HK-2 (cell line): ENCODE data around the gene CACNA1C.

ENCODE experiments used
- DNase-seq: peaks from one replicate; pipeline ENCODE4 v3.0.0-alpha.2; 2018; ENCODE audit not compliant: unreplicated experiment

CACNA1C gene

DNA sequence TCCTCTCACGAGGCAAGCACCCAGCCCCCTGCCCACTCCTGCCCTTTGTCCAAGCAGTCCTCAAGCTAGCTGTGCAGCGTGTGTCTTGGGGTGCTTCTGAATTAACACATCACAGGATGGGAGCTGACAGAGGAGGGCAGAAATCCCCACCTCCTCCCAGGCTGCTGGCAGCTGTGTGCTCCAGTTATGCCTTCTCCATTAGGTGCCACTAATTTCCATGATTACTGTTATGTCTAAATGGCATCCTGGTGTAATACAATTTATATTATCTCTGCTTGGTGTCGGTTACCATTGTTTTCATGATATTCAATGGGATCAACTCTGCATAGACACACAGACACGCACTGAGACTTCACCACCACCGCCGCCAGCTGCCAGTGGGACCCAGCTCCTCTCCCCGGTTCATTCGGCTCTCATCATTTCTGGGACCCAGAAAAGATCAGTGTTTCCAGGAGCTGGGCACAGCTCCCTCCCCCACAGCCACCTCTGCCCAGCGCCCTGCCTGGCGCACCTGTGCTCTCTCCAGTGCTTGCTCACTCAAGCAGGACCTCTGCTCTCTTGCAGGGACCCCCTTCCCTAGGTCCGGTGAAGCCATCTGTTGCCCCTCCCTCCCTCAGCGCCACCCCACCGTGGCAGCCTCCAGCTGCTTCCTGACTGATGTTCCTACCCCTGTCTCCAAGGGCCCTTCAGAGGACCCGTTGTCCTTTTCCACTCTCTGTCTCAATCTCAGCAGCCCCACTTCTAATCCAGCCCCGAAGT lies 574.5 kb downstream of the CACNA1C start:
- no peak for DNase-seq

DNA sequence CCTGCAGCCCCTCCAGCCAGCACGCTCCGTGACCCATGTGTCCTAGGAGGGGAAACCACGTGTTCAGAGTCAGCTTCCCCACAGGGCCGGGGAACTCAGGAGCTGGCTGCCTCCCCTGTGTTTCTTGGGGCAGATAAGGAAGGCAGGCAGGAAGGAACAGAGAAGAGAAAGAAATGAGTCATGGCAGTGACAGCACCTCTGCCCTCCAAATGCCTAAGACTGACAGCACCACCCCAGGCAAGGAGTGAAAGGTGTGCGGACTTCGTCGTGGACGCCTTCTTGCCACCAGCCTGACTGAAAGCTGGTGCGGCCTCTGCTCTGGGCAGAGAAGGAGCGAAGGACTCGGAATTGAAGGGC lies 575.0 kb downstream of the CACNA1C start:
- DNase-seq, result no peak

GRCh38 chr12:2628401-2628800 lies 575.6 kb downstream of the CACNA1C start:
- DNase-seq, result no peak

- no peak for DNase-seq
Measured at GRCh38 chr12:2629051-2629450, 576.3 kb downstream of the CACNA1C start.

- DNase-seq, result no peak
Measured at GRCh38 chr12:2631653-2632350, 579.0 kb downstream of the CACNA1C start.

- DNase-seq, result no peak
Measured at GRCh38 chr12:2633176-2633824, 580.5 kb downstream of the CACNA1C start.

DNA sequence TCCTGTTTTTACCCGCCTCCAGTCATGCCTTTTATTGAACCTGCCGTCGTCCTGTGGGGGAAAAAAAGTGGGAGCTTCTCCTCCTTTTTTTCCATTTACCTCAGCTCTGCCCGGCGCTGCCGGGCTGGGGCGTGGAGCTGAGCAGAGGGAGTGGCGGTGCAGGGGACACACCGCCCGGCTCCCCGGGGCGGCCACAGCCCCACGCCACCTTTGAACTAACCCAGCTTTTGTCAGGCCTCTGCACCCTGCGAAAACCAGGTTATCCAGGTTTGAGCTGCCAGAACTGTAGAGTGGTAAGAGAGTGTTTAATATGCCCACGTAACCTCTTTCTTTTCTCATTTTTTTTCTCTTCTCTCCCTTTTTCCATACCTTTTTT lies 581.0 kb downstream of the CACNA1C start:
- no peak for DNase-seq

- DNase-seq, result no peak
Measured at GRCh38 chr12:2634471-2634870, 581.7 kb downstream of the CACNA1C start.

DNA sequence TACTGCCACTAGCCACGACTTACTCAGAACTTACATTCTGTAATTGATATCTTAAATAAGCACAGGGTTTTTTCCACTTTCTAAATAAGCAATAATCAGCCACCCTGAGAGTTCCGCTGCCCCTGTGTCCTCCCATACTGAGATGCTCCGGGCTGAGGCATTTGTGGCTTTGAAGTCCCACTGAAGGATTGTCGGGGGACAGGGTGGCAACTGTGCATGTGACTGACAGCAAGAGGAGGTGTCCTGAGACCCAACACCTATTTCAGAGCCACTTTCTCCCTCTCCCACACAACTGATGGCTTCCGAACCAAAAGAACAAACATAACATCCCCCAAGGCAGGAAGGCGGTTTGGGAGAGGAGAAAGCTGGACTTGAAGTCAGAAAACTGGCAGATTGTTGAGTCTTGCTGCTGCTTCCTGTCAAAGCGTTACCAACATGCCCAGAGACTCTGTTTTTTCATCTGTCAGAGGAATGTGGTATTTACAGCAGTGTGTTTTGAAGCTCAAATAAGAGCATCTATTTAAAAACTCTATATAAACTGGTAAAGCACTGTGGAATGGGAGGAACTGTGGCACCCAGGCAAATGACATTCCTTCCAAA lies 584.1 kb downstream of the CACNA1C start:
- no peak for DNase-seq

GRCh38 chr12:2637371-2637770 lies 584.6 kb downstream of the CACNA1C start:
- DNase-seq, result no peak

DNA sequence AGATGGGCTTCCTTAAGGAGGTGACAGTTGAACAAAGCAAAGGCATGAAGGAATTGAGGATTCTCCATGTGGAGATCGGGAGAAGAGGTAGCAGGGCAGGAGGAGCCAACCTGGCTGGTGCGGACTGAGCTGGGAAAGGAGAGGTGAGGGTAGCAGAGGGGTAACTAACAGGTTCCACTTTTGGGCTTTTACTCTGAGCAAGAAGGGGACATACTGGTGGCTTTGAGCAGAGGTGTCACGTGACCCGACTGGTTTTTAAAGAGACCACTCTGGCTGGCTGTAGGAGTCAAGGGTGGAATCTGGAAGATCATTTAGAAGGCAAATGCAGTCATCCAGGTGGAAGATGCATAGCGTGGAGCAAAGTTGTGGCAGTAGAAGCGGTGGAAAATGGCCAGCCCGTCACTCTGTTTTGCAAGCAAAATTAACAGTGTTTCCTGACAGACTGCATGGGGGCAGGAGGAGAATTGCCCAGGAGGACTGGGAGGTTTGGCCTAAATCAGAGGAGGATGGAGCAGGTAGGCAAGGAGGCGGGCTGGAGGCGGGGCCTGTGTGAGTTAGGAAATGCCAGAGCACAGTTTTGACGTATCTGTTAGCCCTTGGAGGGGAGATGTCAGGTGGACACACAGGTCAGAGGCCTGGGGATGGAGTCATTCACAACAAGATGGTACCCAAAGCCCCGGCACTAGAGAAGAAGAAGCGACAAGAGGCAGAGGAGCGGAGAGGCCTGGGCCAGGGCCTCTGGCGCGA lies 585.7 kb downstream of the CACNA1C start:
- DNase-seq, result no peak

GRCh38 chr12:2639020-2639298 lies 586.2 kb downstream of the CACNA1C start:
- no peak for DNase-seq

- no peak for DNase-seq
Measured at GRCh38 chr12:2640281-2640680, 587.5 kb downstream of the CACNA1C start.

GRCh38 chr12:2640709-2641108 lies 587.9 kb downstream of the CACNA1C start:
- peak; percentile 85 for DNase-seq

DNA sequence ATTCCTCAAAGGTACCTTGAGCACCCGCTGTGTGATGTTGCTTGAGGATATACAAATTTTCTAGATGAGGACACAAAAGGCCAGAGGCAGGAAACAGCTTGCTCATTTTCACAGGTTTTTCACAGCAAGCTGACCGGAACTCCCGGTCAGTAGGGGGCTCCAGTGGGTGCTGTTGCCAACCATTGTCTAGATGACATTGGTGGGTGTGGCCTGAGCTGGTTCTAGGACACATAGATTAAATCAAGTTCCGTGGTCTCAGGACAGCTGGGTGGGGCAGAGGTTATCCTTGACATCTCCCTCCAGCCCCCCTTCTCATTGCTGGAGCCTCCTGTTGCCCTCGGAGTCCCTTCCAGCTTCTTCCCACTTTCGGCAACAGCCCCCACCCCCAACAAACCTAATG lies 588.4 kb downstream of the CACNA1C start:
- DNase-seq, result peak; percentile 17

GRCh38 chr12:2641761-2642160 lies 589.0 kb downstream of the CACNA1C start:
- no peak for DNase-seq

DNA sequence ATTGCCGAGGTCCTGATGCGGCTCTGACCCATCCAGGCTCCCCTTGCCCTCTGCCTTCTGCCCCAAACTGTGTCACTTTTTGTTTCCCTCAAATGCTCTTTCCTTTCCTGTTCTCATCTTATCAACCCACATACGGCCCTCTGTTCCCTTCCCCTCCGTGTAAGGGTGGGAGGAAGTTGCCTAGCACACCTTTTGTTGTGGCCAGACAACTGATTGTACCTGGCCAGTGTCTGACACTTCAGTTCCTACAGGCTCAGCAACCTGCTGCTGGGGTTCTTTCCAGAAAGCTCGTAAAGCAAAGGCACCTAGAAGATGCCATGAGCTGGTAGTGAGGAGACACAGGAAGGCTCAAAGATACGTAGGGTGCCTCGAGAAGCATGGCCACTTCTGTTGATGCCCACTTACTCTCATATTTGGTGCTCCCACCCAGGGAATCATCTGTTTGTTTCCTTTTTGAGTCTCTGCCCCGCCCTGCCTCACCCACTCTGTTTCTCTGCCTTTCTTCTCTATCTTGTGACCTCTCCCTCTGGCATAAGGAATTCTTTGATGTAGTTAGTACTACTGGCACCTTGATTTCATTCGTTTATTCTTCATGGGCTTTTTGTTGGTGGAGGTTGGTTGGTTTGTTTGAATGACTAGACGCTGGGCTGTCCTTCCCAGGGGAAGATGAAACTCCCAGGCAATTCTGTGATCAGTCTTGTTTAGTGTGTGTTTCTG lies 589.5 kb downstream of the CACNA1C start:
- no peak for DNase-seq

DNA sequence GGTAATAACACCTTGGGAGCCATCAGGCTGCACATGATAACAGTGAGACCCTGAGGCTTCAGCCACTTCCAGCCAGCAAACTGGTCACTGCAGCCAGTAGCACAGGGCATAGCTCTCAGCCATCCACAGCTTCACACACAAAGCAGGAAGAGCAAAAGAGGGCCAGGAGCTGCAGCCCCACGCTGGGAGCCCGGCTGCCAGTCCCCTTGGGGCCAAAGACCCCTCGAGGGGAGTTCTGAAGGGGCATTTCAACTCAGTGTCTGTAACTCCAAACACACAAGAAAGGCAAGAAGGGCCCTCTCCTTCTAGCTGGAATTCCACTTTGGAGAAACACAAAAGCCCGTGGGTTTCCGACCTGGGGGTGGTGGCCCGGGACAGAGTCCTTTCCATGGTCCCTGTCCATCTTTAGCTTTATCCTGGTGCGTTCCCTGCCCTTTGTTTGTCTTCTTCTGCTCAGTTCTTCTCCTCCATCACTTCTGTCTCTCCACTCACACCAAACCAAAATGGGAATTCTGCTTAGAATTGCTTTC lies 590.2 kb downstream of the CACNA1C start:
- no peak for DNase-seq

GRCh38 chr12:2643576-2644135 lies 590.9 kb downstream of the CACNA1C start:
- DNase-seq, result no peak

DNA sequence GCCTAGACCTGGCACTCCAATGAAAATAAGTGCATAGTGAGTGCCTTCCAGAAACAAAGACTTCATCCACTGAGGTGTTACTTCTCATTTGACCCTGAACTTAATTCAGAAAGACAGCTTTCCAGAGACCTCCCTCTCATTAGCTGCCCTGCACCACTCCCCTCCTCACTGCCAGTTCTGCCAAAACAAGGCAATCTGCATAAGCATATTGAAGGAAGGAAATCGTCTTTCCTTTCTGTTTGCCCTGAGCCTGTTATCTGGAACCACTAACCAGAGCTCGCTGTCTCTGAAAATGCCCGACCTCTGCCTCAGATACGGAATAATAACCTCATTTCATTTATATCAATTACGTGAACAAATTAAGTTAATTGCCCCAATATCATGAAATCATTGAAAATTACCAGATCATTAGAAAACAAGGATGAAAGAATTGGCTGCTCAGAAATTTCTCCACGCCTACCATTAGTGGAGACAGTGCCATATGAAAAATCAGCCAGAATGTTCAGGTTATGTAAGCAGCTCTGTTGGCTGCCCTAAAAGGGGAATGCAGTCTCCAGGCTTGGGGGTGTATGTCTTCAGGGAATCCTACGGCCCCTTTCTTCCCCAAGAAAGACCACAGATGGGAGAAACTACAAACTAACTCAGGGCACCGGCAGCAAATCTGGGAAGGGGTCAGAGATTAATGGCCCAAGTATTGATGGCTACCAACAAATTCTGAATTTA lies 592.1 kb downstream of the CACNA1C start:
- DNase-seq, result no peak
